ENCODE results near the gene EWSR1. TPM values are rescaled to one million over a fixed set of nuclear protein-coding genes. Genes with fewer than 3 reads are reported as not detected.

Gene EWSR1
- total and polyA plus RNA-seq, 2 donors (not counting 1 experiment from before 2014, with no cell fraction given): 281 to 295 TPM

DNA sequence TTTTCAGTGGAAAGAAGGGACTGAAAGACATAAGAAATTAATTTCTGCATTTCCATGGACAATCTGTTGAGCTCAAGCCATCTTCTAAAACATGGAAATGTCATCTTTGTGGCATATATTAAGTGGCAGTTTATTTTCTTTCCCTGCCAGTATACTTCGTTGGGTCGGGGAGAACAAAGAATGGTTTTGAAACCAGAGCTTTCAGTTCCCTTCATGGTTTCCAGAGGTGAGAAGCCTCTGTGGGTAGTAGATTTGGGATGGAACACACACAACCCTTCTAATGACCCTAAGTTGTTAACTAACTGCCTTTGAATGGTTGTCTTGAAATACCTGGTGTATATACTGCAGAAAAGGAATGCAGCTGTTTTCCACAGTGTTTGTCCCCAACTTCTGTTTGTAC, 20.8 kb downstream of the EWSR1 start:
- no peak for DNase-seq
- no peaks in the 10 kb centered on the region for H3K27me3 ChIP-seq (replicated peaks in 1 of 4; ENCODE audit: control extremely low read depth in 1 of 4, control insufficient read depth in 3 of 4, insufficient read depth in 4 of 4, low read length in 3 of 4)
- CTCF ChIA-PET: no interaction called here
- intact Hi-C loops (cut with micrococcal nuclease): no loop called here
- Mint-ChIP-seq H3K9me3 (ENCODE audit: insufficient read depth) (no peaks in the 10 kb centered on the region), H3K4me3 (no peak overlapping the region), H3K4me1 (peaks cover 2% of the 10 kb centered on the region), H3K27ac (no peak overlapping the region), H3K27me3 (no peaks in the 10 kb centered on the region)
- peaks cover 21% of the 10 kb centered on the region for H3K79me2 ChIP-seq (ENCODE audit: control insufficient read depth, insufficient read depth, low read length)
- H3K4me2 ChIP-seq (replicated peaks; ENCODE audit: low read depth, low read length, poor library complexity, severe bottlenecking): no peak overlapping the region
- TF ChIP-seq, protein P1, sequence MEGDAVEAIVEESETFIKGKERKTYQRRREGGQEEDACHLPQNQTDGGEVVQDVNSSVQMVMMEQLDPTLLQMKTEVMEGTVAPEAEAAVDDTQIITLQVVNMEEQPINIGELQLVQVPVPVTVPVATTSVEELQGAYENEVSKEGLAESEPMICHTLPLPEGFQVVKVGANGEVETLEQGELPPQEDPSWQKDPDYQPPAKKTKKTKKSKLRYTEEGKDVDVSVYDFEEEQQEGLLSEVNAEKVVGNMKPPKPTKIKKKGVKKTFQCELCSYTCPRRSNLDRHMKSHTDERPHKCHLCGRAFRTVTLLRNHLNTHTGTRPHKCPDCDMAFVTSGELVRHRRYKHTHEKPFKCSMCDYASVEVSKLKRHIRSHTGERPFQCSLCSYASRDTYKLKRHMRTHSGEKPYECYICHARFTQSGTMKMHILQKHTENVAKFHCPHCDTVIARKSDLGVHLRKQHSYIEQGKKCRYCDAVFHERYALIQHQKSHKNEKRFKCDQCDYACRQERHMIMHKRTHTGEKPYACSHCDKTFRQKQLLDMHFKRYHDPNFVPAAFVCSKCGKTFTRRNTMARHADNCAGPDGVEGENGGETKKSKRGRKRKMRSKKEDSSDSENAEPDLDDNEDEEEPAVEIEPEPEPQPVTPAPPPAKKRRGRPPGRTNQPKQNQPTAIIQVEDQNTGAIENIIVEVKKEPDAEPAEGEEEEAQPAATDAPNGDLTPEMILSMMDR (IDR thresholded peaks at IDR 0.05): no peak
- TF ChIP-seq EZH2 (IDR thresholded peaks at IDR 0.05; ENCODE audit: borderline replicate concordance, insufficient read depth, low read depth, low read length, poor library complexity, severe bottlenecking): no peak
- H3K27ac ChIP-seq (ENCODE audit: low read length in 2 of 2): no peak overlapping the region
- POLR2A ChIA-PET: no interaction called here
- ATAC-seq (ENCODE audit: low read depth): no peak
- peaks cover 12 to 90% of the 10 kb centered on the region in 2 experiments for H3K36me3 ChIP-seq (replicated peaks in 1 of 2; ENCODE audit: control extremely low read depth in 1 of 2, control insufficient read depth in 1 of 2, extremely low read depth in 1 of 2, insufficient read depth in 2 of 2, low read length in 1 of 2)
- no peaks in the 10 kb centered on the region for H3K9me3 ChIP-seq (ENCODE audit: control extremely low read depth in 1 of 3, control insufficient read depth in 2 of 3, insufficient read depth in 1 of 3, low read length in 2 of 3)
- no peak overlapping the region for H2AFZ ChIP-seq (ENCODE audit: insufficient read depth, low read depth, low read length, poor library complexity, severe bottlenecking)
- H3K4me1 ChIP-seq (ENCODE audit: control insufficient read depth in 2 of 2, insufficient read depth in 2 of 2, low read length in 2 of 2): no peaks in the 10 kb centered on the region
- no CpG with 5 or more reads among the region's 2 CpGs for WGBS (ENCODE audit: insufficient coverage)
- no peak overlapping the region for H3K9ac ChIP-seq (ENCODE audit: low read length)
- no peak overlapping the region for H3K4me3 ChIP-seq (ENCODE audit: control extremely low read depth in 1 of 5, extremely low read depth in 1 of 5, insufficient read depth in 1 of 5, low read depth in 2 of 5, low read length in 4 of 5)
- peaks cover 87% of the 10 kb centered on the region for H4K20me1 ChIP-seq (ENCODE audit: control insufficient read depth, insufficient read depth, low read length, poor library complexity, severe bottlenecking)

GRCh38 chr22:29290061-29290460, 22.0 kb downstream of the EWSR1 start:
- no peak for DNase-seq

More at GRCh38 chr22:29290061-29290460, 22.0 kb downstream of the EWSR1 start:
- intact Hi-C loops (cut with micrococcal nuclease): no loop called here
- WGBS (ENCODE audit: insufficient coverage): no CpG with 5 or more reads among the region's 5 CpGs
- H3K9me3 ChIP-seq (ENCODE audit: control extremely low read depth in 1 of 3, control insufficient read depth in 2 of 3, insufficient read depth in 1 of 3, low read length in 2 of 3): no peaks in the 10 kb centered on the region
- H3K27ac Mint-ChIP-seq: no peak overlapping the region
- H3K27me3 Mint-ChIP-seq: no peaks in the 10 kb centered on the region
- H3K27me3 ChIP-seq (replicated peaks in 1 of 4; ENCODE audit: control extremely low read depth in 1 of 4, control insufficient read depth in 3 of 4, insufficient read depth in 4 of 4, low read length in 3 of 4): no peaks in the 10 kb centered on the region
- ChIA-PET CTCF (no interaction called here), POLR2A (no interaction called here)
- no peak overlapping the region for H3K4me3 Mint-ChIP-seq
- H3K27ac ChIP-seq (ENCODE audit: low read length in 2 of 2): no peak overlapping the region
- H3K79me2 ChIP-seq (ENCODE audit: control insufficient read depth, insufficient read depth, low read length): peaks cover 17% of the 10 kb centered on the region
- H3K4me1 ChIP-seq (ENCODE audit: control insufficient read depth in 2 of 2, insufficient read depth in 2 of 2, low read length in 2 of 2): no peaks in the 10 kb centered on the region
- no peak overlapping the region for H3K9ac ChIP-seq (ENCODE audit: low read length)
- H2AFZ ChIP-seq (ENCODE audit: insufficient read depth, low read depth, low read length, poor library complexity, severe bottlenecking): no peak overlapping the region
- ATAC-seq (ENCODE audit: low read depth): no peak
- H4K20me1 ChIP-seq (ENCODE audit: control insufficient read depth, insufficient read depth, low read length, poor library complexity, severe bottlenecking): peaks cover 79% of the 10 kb centered on the region
- TF ChIP-seq, protein P1 (IDR thresholded peaks at IDR 0.05): no peak
- TF ChIP-seq EZH2 (IDR thresholded peaks at IDR 0.05; ENCODE audit: borderline replicate concordance, insufficient read depth, low read depth, low read length, poor library complexity, severe bottlenecking): no peak
- peaks cover 12 to 91% of the 10 kb centered on the region in 2 experiments for H3K36me3 ChIP-seq (replicated peaks in 1 of 2; ENCODE audit: control extremely low read depth in 1 of 2, control insufficient read depth in 1 of 2, extremely low read depth in 1 of 2, insufficient read depth in 2 of 2, low read length in 1 of 2)
- H3K4me2 ChIP-seq (replicated peaks; ENCODE audit: low read depth, low read length, poor library complexity, severe bottlenecking): no peak overlapping the region
- H3K4me1 Mint-ChIP-seq: peaks cover 2% of the 10 kb centered on the region
- H3K9me3 Mint-ChIP-seq (ENCODE audit: insufficient read depth): no peaks in the 10 kb centered on the region
- H3K4me3 ChIP-seq (ENCODE audit: control extremely low read depth in 1 of 5, extremely low read depth in 1 of 5, insufficient read depth in 1 of 5, low read depth in 2 of 5, low read length in 4 of 5): no peak overlapping the region

Measured in B cell (primary cell).